ENCODE results near the gene NAT9. TPM values are rescaled to one million over a fixed set of nuclear protein-coding genes. Genes with fewer than 3 reads are reported as not detected.

Gene NAT9
- total RNA-seq, 2 donors from 2014 or later = 58.3 to 77.3 TPM

- H3K9me3 Mint-ChIP-seq = no peaks in the 10 kb centered on the region
- Histone ChIP-seq H3K27ac (ENCODE audit: low read depth, low read length) (no peak overlapping the region), H3K9me3 (ENCODE audit: control insufficient read depth, low read length) (no peaks in the 10 kb centered on the region), H3K4me3 (ENCODE audit: low read length) (no peak overlapping the region), H3K4me1 (ENCODE audit: control insufficient read depth, insufficient read depth, low read length) (no peaks in the 10 kb centered on the region), H3K9ac (ENCODE audit: extremely low read depth, low read length, poor library complexity, severe bottlenecking) (no peak overlapping the region), H3K27me3 (ENCODE audit: control insufficient read depth, insufficient read depth, low read length, poor library complexity, severe bottlenecking) (peaks cover 6% of the 10 kb centered on the region), H3K36me3 (ENCODE audit: control insufficient read depth, insufficient read depth, low read length) (no peaks in the 10 kb centered on the region)
- no peak overlapping the region for H3K4me3 Mint-ChIP-seq
- DNase-seq = no peak
- no peak overlapping the region for H3K27ac Mint-ChIP-seq
- no peaks in the 10 kb centered on the region for H3K4me1 Mint-ChIP-seq
- no peaks in the 10 kb centered on the region for H3K27me3 Mint-ChIP-seq (ENCODE audit: insufficient read depth)
- 92 to 94% methylated on average over 7 to 16 of the region's 16 CpGs for WGBS, 2 experiments (ENCODE audit: insufficient coverage in 1 of 2, insufficient read length in 1 of 2)
- no peak for TF ChIP-seq CTCF (conservative IDR thresholded peaks at IDR 0.05)
- no peaks in the 10 kb centered on the region for H3K36me3 Mint-ChIP-seq (ENCODE audit: low read depth)
These were observed 45.4 kb downstream of the NAT9 start for GRCh38 chr17:74730491-74731346.

GRCh38 chr17:74729866-74730265 is 46.3 kb downstream of the NAT9 start:
- Mint-ChIP-seq H3K4me3 (no peak overlapping the region), H3K27ac (no peak overlapping the region), H3K9me3 (no peaks in the 10 kb centered on the region), H3K27me3 (ENCODE audit: insufficient read depth) (no peaks in the 10 kb centered on the region), H3K4me1 (no peaks in the 10 kb centered on the region), H3K36me3 (ENCODE audit: low read depth) (no peaks in the 10 kb centered on the region)
- H3K9ac ChIP-seq (ENCODE audit: extremely low read depth, low read length, poor library complexity, severe bottlenecking) = no peak overlapping the region
- H3K4me3 ChIP-seq (ENCODE audit: low read length) = no peak overlapping the region
- TF ChIP-seq CTCF (conservative IDR thresholded peaks at IDR 0.05) = no peak
- no peaks in the 10 kb centered on the region for H3K36me3 ChIP-seq (ENCODE audit: control insufficient read depth, insufficient read depth, low read length)
- no peaks in the 10 kb centered on the region for H3K9me3 ChIP-seq (ENCODE audit: control insufficient read depth, low read length)
- H3K27ac ChIP-seq (ENCODE audit: low read depth, low read length) = no peak overlapping the region
- no peaks in the 10 kb centered on the region for H3K4me1 ChIP-seq (ENCODE audit: control insufficient read depth, insufficient read depth, low read length)
- WGBS, 2 experiments (ENCODE audit: insufficient coverage in 1 of 2, insufficient read length in 1 of 2) = 84 to 91% methylated on average over 10 to 15 of the region's 15 CpGs
- no peak for DNase-seq
- H3K27me3 ChIP-seq (ENCODE audit: control insufficient read depth, insufficient read depth, low read length, poor library complexity, severe bottlenecking) = no peaks in the 10 kb centered on the region

GRCh38 chr17:74729368-74729767 is 46.8 kb downstream of the NAT9 start:
- no peaks in the 10 kb centered on the region for H3K9me3 ChIP-seq (ENCODE audit: control insufficient read depth, low read length)
- no peak overlapping the region for H3K4me3 ChIP-seq (ENCODE audit: low read length)
- no peaks in the 10 kb centered on the region for H3K27me3 ChIP-seq (ENCODE audit: control insufficient read depth, insufficient read depth, low read length, poor library complexity, severe bottlenecking)
- H3K36me3 ChIP-seq (ENCODE audit: control insufficient read depth, insufficient read depth, low read length) = no peaks in the 10 kb centered on the region
- H3K4me1 ChIP-seq (ENCODE audit: control insufficient read depth, insufficient read depth, low read length) = no peaks in the 10 kb centered on the region
- Mint-ChIP-seq H3K9me3 (no peaks in the 10 kb centered on the region), H3K4me3 (no peak overlapping the region), H3K27ac (no peak overlapping the region), H3K36me3 (ENCODE audit: low read depth) (no peaks in the 10 kb centered on the region), H3K27me3 (ENCODE audit: insufficient read depth) (no peaks in the 10 kb centered on the region), H3K4me1 (no peaks in the 10 kb centered on the region)
- WGBS, 2 experiments (ENCODE audit: insufficient coverage in 1 of 2, insufficient read length in 1 of 2) = 90 to 91% methylated on average over 3 to 5 of the region's 5 CpGs
- TF ChIP-seq CTCF (conservative IDR thresholded peaks at IDR 0.05) = no peak
- H3K9ac ChIP-seq (ENCODE audit: extremely low read depth, low read length, poor library complexity, severe bottlenecking) = no peak overlapping the region
- DNase-seq = no peak
- no peak overlapping the region for H3K27ac ChIP-seq (ENCODE audit: low read depth, low read length)
